ENCODE results near the gene HIRA.

The HIRA gene

GRCh38 chr22:19385221-19385906 is 46.2 kb downstream of the HIRA start:
- Histone ChIP-seq H3K27me3 (replicated peaks; ENCODE audit: insufficient read depth, low read length) (no peaks in the 10 kb centered on the region), H3K4me1 (ENCODE audit: low read length) (no peaks in the 10 kb centered on the region), H2AFZ (ENCODE audit: low read length) (no peak overlapping the region), H3K27ac (ENCODE audit: low read length) (no peak overlapping the region), H3K4me3 (ENCODE audit: low read length) (no peak overlapping the region), H3K36me3 (replicated peaks; ENCODE audit: insufficient read depth, low read length) (peaks cover 25% of the 10 kb centered on the region; the same call in 1 of the 2 replicates), H3F3A (ENCODE audit: insufficient read depth, low read length) (no peaks in the 10 kb centered on the region), H3K79me2 (ENCODE audit: low read length) (no peaks in the 10 kb centered on the region), H4K20me1 (ENCODE audit: insufficient read depth, low read length) (no peaks in the 10 kb centered on the region), H3K9me3 (replicated peaks; ENCODE audit: insufficient read depth, low read length) (no peaks in the 10 kb centered on the region), H3K9ac (ENCODE audit: low read length) (no peak overlapping the region), H3K4me2 (ENCODE audit: low read depth, low read length) (no peak overlapping the region), H3K9me2 (replicated peaks; ENCODE audit: insufficient read depth, low read length) (no peaks in the 10 kb centered on the region)
- TF ChIP-seq EZH2phosphoT487 (IDR thresholded peaks at IDR 0.05; ENCODE audit: low read length) (no peak), EZH2 (optimal IDR thresholded peaks at IDR 0.05; ENCODE audit: low read depth, low read length) (no peak)
- TF ChIP-seq, protein P1, sequence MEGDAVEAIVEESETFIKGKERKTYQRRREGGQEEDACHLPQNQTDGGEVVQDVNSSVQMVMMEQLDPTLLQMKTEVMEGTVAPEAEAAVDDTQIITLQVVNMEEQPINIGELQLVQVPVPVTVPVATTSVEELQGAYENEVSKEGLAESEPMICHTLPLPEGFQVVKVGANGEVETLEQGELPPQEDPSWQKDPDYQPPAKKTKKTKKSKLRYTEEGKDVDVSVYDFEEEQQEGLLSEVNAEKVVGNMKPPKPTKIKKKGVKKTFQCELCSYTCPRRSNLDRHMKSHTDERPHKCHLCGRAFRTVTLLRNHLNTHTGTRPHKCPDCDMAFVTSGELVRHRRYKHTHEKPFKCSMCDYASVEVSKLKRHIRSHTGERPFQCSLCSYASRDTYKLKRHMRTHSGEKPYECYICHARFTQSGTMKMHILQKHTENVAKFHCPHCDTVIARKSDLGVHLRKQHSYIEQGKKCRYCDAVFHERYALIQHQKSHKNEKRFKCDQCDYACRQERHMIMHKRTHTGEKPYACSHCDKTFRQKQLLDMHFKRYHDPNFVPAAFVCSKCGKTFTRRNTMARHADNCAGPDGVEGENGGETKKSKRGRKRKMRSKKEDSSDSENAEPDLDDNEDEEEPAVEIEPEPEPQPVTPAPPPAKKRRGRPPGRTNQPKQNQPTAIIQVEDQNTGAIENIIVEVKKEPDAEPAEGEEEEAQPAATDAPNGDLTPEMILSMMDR (IDR thresholded peaks at IDR 0.05; ENCODE audit: low read length), result no peak
- DNase-seq, result no peak

DNA sequence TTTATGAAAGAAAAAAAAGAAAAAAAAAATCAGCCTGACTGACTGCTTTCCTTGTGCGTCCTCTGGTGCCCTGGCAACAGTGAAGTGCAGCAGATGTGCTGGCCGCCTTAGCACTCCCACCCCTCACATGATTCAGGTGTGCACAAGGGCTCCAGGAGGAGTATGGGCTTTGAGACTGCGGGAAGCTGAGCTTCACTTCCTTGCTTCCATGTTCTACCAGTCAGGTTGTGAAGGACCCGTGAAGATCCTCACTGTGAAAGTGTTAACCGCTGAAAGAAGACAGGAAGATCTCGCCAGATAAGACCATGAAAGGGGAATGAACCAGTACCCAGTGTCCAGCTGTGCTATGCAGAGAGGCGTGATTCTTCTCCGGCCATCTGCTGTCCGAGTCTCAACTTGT is 48.2 kb downstream of the HIRA start:
- TF ChIP-seq EZH2phosphoT487 (IDR thresholded peaks at IDR 0.05; ENCODE audit: low read length), result no peak
- TF ChIP-seq, protein P1 (IDR thresholded peaks at IDR 0.05; ENCODE audit: low read length), result no peak
- TF ChIP-seq EZH2 (optimal IDR thresholded peaks at IDR 0.05; ENCODE audit: low read depth, low read length), result no peak
- Histone ChIP-seq H3K4me1 (ENCODE audit: low read length) (no peaks in the 10 kb centered on the region), H2AFZ (ENCODE audit: low read length) (no peak overlapping the region), H3K9me3 (replicated peaks; ENCODE audit: insufficient read depth, low read length) (no peaks in the 10 kb centered on the region), H3K36me3 (replicated peaks; ENCODE audit: insufficient read depth, low read length) (peaks cover 22% of the 10 kb centered on the region; the same call in 1 of the 2 replicates), H3K27ac (ENCODE audit: low read length) (no peak overlapping the region), H3K27me3 (replicated peaks; ENCODE audit: insufficient read depth, low read length) (no peaks in the 10 kb centered on the region), H3K9me2 (replicated peaks; ENCODE audit: insufficient read depth, low read length) (no peaks in the 10 kb centered on the region), H3K4me2 (ENCODE audit: low read depth, low read length) (no peak overlapping the region), H3K79me2 (ENCODE audit: low read length) (no peaks in the 10 kb centered on the region), H3K9ac (ENCODE audit: low read length) (no peak overlapping the region), H3K4me3 (ENCODE audit: low read length) (no peak overlapping the region), H4K20me1 (ENCODE audit: insufficient read depth, low read length) (no peaks in the 10 kb centered on the region), H3F3A (ENCODE audit: insufficient read depth, low read length) (no peaks in the 10 kb centered on the region)
- DNase-seq, result no peak

DNA sequence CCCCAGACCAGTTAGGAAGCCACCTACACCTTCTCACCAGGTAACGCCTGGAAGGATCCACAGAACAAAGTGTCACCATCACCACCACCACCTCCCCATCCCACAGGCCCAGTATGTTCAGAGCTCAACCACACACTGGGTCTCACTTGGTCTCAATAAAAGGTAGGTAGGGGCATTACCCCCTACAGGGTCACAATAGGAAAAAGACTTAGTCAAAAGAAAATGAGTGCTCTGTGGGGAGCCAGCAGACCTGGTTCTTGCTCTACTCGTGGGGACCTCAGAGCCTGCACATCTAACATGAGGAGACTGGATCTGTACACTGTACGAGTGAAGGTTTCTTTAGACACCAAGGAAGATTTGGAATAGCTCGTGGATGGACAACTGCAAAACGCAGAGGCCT is 49.3 kb downstream of the HIRA start:
- H3K4me1 ChIP-seq (ENCODE audit: low read length), result no peaks in the 10 kb centered on the region
- peaks cover 27% of the 10 kb centered on the region; the same call in 1 of the 2 replicates for H3K36me3 ChIP-seq (replicated peaks; ENCODE audit: insufficient read depth, low read length)
- H4K20me1 ChIP-seq (ENCODE audit: insufficient read depth, low read length), result no peaks in the 10 kb centered on the region
- no peaks in the 10 kb centered on the region for H3K79me2 ChIP-seq (ENCODE audit: low read length)
- TF ChIP-seq, protein P1 (IDR thresholded peaks at IDR 0.05; ENCODE audit: low read length), result no peak
- TF ChIP-seq EZH2phosphoT487 (IDR thresholded peaks at IDR 0.05; ENCODE audit: low read length), result no peak
- no peak for TF ChIP-seq EZH2 (optimal IDR thresholded peaks at IDR 0.05; ENCODE audit: low read depth, low read length)
- H3K27ac ChIP-seq (ENCODE audit: low read length), result no peak overlapping the region
- H3K9me3 ChIP-seq (replicated peaks; ENCODE audit: insufficient read depth, low read length), result no peaks in the 10 kb centered on the region
- H3K4me2 ChIP-seq (ENCODE audit: low read depth, low read length), result no peak overlapping the region
- no peak overlapping the region for H2AFZ ChIP-seq (ENCODE audit: low read length)
- no peaks in the 10 kb centered on the region for H3F3A ChIP-seq (ENCODE audit: insufficient read depth, low read length)
- H3K9me2 ChIP-seq (replicated peaks; ENCODE audit: insufficient read depth, low read length), result no peaks in the 10 kb centered on the region
- DNase-seq, result no peak
- H3K9ac ChIP-seq (ENCODE audit: low read length), result no peak overlapping the region
- no peak overlapping the region for H3K4me3 ChIP-seq (ENCODE audit: low read length)
- H3K27me3 ChIP-seq (replicated peaks; ENCODE audit: insufficient read depth, low read length), result no peaks in the 10 kb centered on the region
